ENCODE results near the gene ALOX12.

The ALOX12 gene

GRCh38 chr17:7038025-7038862, 42.4 kb downstream of the ALOX12 start:
- TF ChIP-seq CTCF (IDR thresholded peaks at IDR 0.05; ENCODE audit: low read length) (no peak), EZH2phosphoT487 (IDR thresholded peaks at IDR 0.05; ENCODE audit: low read length) (no peak), EZH2 (optimal IDR thresholded peaks at IDR 0.05; ENCODE audit: low read depth, low read length) (no peak)
- H4K20me1 ChIP-seq (ENCODE audit: insufficient read depth, low read length), result no peaks in the 10 kb centered on the region
- H3K4me1 ChIP-seq (ENCODE audit: low read length), result peaks cover 14% of the 10 kb centered on the region; the same call in 1 of the 2 replicates
- H3K36me3 ChIP-seq (replicated peaks; ENCODE audit: insufficient read depth, low read length), result no peaks in the 10 kb centered on the region
- no peak overlapping the region for H3K4me3 ChIP-seq (ENCODE audit: low read length)
- peaks cover 13% of the 10 kb centered on the region; the same call in 1 of the 2 replicates for H3K79me2 ChIP-seq (ENCODE audit: low read length)
- peaks cover 4% of the 10 kb centered on the region; the same call in 1 of the 2 replicates for H3F3A ChIP-seq (ENCODE audit: insufficient read depth, low read length)
- H3K9me3 ChIP-seq (replicated peaks; ENCODE audit: insufficient read depth, low read length), result no peaks in the 10 kb centered on the region
- no peak overlapping the region for H2AFZ ChIP-seq (ENCODE audit: low read length)
- DNase-seq, result no peak
- H3K9ac ChIP-seq (ENCODE audit: low read length), result no peak overlapping the region
- H3K27me3 ChIP-seq (replicated peaks; ENCODE audit: insufficient read depth, low read length), result peaks cover 22% of the 10 kb centered on the region
- no peak overlapping the region for H3K4me2 ChIP-seq (ENCODE audit: low read depth, low read length)
- H3K9me2 ChIP-seq (replicated peaks; ENCODE audit: insufficient read depth, low read length), result no peaks in the 10 kb centered on the region
- no peak overlapping the region for H3K27ac ChIP-seq (ENCODE audit: low read length)

- no peak overlapping the region for H3K4me2 ChIP-seq (ENCODE audit: low read depth, low read length)
- H3K4me3 ChIP-seq (ENCODE audit: low read length), result no peak overlapping the region
These were observed 44.0 kb downstream of the ALOX12 start for GRCh38 chr17:7039832-7040231.

GRCh38 chr17:7041607-7042500, 46.0 kb downstream of the ALOX12 start:
- peak; percentile 1 for DNase-seq
- Histone ChIP-seq H3K27ac (ENCODE audit: low read length) (no peak overlapping the region), H2AFZ (ENCODE audit: low read length) (no peak overlapping the region), H3K9ac (ENCODE audit: low read length) (no peak overlapping the region), H4K20me1 (ENCODE audit: insufficient read depth, low read length) (no peaks in the 10 kb centered on the region), H3K36me3 (replicated peaks; ENCODE audit: insufficient read depth, low read length) (no peaks in the 10 kb centered on the region), H3K9me3 (replicated peaks; ENCODE audit: insufficient read depth, low read length) (no peaks in the 10 kb centered on the region), H3K4me2 (ENCODE audit: low read depth, low read length) (no peak overlapping the region), H3K27me3 (replicated peaks; ENCODE audit: insufficient read depth, low read length) (peaks cover 45% of the 10 kb centered on the region), H3K79me2 (ENCODE audit: low read length) (no peaks in the 10 kb centered on the region), H3K9me2 (replicated peaks; ENCODE audit: insufficient read depth, low read length) (no peaks in the 10 kb centered on the region), H3K4me3 (ENCODE audit: low read length) (no peak overlapping the region), H3K4me1 (ENCODE audit: low read length) (0 out of 2 replicates have a peak, but pooled peaks cover 10% of the 10 kb centered on the region), H3F3A (ENCODE audit: insufficient read depth, low read length) (peaks cover 9% of the 10 kb centered on the region; the same call in 1 of the 2 replicates)
- TF ChIP-seq EZH2 (optimal IDR thresholded peaks at IDR 0.05; ENCODE audit: low read depth, low read length) (no peak), CTCF (IDR thresholded peaks at IDR 0.05; ENCODE audit: low read length) (no peak), EZH2phosphoT487 (IDR thresholded peaks at IDR 0.05; ENCODE audit: low read length) (no peak)

More at GRCh38 chr17:7039832-7040231, 44.0 kb downstream of the ALOX12 start:
- no peaks in the 10 kb centered on the region for H3K9me3 ChIP-seq (replicated peaks; ENCODE audit: insufficient read depth, low read length)
- peaks cover 3% of the 10 kb centered on the region; the same call in 1 of the 2 replicates for H3F3A ChIP-seq (ENCODE audit: insufficient read depth, low read length)
- peaks cover 12% of the 10 kb centered on the region; the same call in 1 of the 2 replicates for H3K4me1 ChIP-seq (ENCODE audit: low read length)
- H3K36me3 ChIP-seq (replicated peaks; ENCODE audit: insufficient read depth, low read length), result no peaks in the 10 kb centered on the region
- no peak overlapping the region for H2AFZ ChIP-seq (ENCODE audit: low read length)
- H3K9me2 ChIP-seq (replicated peaks; ENCODE audit: insufficient read depth, low read length), result no peaks in the 10 kb centered on the region
- DNase-seq, result no peak
- H3K9ac ChIP-seq (ENCODE audit: low read length), result no peak overlapping the region
- H3K79me2 ChIP-seq (ENCODE audit: low read length), result peaks cover 12% of the 10 kb centered on the region; the same call in 1 of the 2 replicates
- H3K27me3 ChIP-seq (replicated peaks; ENCODE audit: insufficient read depth, low read length), result peaks cover 37% of the 10 kb centered on the region
- TF ChIP-seq EZH2 (optimal IDR thresholded peaks at IDR 0.05; ENCODE audit: low read depth, low read length) (no peak), EZH2phosphoT487 (IDR thresholded peaks at IDR 0.05; ENCODE audit: low read length) (no peak), CTCF (IDR thresholded peaks at IDR 0.05; ENCODE audit: low read length) (no peak)
- no peak overlapping the region for H3K27ac ChIP-seq (ENCODE audit: low read length)
- H4K20me1 ChIP-seq (ENCODE audit: insufficient read depth, low read length), result no peaks in the 10 kb centered on the region
